GM10266 (cell line): ENCODE data around the gene GNA14.
"Not testable (repeated sequence)": the region's sequence is repeated elsewhere in the genome, so short reads cannot be mapped to it uniquely, and the experiment has no call there.

ENCODE experiments used
- DNase-seq: peaks from one replicate; pipeline ENCODE4 v3.0.0; 2012; ENCODE audit errors: extremely low spot score
- TF ChIP-seq, protein P1 (sequence below): IDR thresholded peaks from 2 replicates; pipeline ENCODE4 v1.5.1; 2012; ENCODE audit warnings: mild to moderate bottlenecking, low read depth; ENCODE audit not compliant: control insufficient read depth, insufficient read depth; ENCODE audit errors: missing control alignments

GNA14 gene

DNA sequence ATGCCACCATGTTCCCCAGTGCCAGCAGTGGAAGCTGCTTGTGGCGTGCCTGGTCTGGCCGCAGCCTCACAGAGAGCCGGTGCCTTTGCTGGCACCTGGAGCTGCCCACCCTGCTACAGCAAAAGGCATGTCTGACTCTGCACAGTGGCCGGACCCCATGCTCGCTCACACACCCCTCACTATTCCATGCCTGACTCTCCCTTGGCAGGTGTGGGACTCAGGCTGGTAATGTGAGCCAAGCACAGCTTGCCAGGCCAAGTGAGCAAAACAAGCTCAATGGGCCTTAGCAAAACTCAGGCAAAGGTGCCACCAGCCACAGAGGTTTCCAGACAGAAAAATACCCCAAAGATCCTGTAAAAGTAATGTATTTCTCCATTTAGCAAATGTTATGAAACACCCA, 15.5 kb downstream of the GNA14 start:
- TF ChIP-seq, protein P1, sequence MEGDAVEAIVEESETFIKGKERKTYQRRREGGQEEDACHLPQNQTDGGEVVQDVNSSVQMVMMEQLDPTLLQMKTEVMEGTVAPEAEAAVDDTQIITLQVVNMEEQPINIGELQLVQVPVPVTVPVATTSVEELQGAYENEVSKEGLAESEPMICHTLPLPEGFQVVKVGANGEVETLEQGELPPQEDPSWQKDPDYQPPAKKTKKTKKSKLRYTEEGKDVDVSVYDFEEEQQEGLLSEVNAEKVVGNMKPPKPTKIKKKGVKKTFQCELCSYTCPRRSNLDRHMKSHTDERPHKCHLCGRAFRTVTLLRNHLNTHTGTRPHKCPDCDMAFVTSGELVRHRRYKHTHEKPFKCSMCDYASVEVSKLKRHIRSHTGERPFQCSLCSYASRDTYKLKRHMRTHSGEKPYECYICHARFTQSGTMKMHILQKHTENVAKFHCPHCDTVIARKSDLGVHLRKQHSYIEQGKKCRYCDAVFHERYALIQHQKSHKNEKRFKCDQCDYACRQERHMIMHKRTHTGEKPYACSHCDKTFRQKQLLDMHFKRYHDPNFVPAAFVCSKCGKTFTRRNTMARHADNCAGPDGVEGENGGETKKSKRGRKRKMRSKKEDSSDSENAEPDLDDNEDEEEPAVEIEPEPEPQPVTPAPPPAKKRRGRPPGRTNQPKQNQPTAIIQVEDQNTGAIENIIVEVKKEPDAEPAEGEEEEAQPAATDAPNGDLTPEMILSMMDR, result no peak
- DNase-seq, result no peak

DNA sequence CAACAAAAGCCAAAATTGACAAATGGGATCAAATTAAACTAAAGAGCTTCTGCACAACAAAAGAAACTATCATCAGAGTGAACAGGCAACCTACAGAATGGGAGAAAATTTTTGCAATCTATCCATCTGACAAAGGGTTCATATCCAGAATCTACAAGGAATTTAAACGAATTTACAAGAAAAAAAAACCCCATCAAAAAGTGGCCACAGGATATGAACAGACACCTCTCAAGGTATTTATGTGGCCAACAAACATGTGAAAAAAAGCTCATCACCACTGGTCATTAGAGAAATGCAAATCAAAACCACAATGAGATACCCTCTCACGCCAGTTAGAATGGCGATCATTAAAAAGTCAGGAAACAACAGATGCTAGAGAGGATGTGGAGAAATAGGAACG, 19.3 kb downstream of the GNA14 start:
- DNase-seq, result not testable (repeated sequence)

DNA sequence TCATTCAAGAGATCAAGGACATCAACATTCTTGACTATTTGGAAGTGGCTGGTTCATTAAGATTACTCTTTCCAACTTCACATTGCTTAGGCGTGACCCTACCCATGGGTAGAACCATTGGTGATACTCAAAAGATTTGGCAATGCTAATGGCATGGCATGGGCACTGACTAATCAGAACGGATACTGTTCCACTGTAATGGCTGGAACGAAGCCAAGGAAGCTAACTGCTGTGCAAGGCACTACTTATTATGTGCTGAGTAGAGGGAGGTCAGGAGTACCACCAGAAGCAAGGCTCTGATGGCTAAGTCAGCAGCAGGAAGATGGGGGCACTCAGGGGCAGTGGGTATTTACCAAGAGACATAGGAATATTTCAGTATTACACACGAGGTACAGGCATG, 31.9 kb downstream of the GNA14 start:
- DNase-seq, result no peak
- TF ChIP-seq, protein P1, result no peak

DNA sequence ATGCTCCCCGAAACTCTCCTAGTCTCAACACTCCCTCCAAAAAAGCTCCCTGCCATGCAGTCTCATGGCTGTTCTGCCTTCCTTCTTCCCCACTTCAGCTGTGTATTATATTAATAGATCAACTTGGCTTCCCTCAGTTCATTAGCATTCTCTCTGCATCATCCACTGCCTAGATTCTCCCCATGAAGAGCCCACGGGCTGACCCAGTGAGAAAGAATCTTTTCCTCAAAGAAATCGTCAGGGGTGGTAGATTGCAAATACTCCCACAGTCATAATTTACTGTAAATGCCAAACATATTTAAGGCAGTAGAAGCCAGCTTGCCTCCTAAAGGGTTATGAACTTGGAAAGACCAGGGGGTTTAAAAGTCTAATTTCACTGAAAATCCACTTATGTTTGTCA, 33.5 kb downstream of the GNA14 start:
- TF ChIP-seq, protein P1, result no peak
- no peak for DNase-seq

DNA sequence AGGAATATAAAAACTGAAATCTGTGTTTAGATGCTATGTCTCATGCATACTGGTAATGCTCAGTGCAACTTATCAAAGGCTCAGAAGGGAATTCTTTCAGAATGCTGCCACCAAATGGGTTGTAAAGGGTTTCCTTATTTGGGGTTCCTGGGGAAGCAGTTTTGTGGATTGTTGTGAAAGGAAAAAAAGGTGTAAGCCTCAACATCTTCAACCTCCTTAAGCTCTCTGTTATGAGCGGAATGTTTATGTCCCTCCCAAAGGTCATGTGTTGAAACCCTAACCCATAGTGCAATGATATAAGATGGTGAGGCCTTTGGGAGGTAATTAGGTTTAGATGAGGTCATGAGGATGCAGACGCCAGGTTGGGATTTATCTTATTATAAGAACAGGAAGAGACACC, 41.6 kb downstream of the GNA14 start:
- no peak for DNase-seq
- TF ChIP-seq, protein P1, result no peak

DNA sequence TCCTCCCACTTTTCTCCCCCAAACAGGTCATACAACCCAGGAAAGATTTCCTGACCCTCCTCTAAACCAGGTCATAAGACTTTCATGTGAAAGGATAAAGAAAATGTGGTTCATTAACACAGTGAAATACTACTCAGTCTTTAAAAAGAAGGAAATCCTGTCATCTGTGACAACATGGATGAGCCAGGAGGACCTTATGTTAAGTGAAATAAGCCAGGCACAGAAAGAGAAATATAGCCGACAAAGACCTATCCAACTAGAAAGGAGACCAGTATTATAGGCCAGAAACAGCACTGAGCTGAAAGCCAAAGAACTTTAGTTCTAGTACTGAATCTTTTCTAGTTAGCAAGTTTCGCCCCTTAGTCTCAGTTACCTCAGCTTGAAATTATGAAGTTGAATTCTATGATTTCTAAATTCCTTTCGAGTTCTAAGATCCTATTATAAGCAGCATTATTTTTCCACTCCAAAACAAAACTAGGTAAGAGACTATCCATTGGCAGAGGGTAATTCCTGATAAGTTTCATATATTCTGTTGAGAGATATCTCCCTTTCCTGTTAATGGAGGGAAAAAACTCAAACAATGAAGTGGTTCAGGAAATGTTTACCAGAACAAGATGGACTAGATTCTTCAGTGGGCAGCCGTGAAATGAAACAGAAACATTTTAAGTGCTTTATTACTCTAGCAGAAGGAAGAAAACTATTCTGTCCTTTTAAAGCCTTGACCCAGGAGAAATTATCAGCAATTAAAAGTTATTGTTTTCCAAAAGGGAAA, 42.5 kb downstream of the GNA14 start:
- DNase-seq, result no peak

DNA sequence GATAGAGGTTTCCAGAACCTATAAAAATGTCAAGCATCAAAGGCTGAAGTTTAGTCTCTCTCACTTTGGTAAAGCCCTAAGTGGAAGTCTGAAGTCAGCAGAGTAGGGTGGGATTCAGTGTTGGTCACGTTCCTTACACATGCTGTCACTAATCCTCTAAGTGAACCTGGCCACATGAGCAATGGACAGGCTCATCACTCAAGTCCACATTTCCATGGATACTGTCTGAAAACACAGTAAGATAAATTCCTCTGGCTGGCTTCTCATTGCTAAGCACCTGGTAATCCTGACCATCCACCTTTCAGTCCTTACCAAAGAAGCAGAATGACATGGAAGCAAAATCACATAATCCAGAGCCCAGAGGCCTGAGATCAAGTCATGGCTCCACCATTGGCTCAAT, 43.8 kb downstream of the GNA14 start:
- TF ChIP-seq, protein P1, result no peak
- DNase-seq, result no peak

More for the DNA sequence above, 42.5 kb downstream of the GNA14 start:
- TF ChIP-seq, protein P1, result no peak

DNA sequence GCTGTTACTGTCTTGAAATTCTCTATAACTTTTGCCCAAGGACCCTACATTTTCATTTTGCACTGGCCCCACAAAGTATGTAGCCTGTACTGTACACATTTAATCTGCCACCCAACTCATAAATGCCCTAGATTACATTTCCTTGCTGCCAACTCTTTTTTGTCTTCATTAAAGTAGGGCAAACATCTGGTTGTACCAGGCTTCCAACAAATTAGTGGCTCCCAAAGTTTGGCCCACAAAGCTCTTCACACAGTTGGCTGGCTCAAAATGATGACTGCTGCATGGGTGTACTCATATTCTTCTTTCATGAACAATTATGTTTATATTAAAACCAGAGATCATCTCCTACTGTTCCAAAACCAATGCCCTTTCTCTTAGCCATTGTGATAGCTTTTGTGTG, 45.3 kb downstream of the GNA14 start:
- no peak for DNase-seq
- TF ChIP-seq, protein P1, result no peak
